Mesenteric fat pad (tissue), 1 donor: ENCODE results near the gene SYNC. TPM values are rescaled to one million over a fixed set of nuclear protein-coding genes. Genes with fewer than 3 reads are reported as not detected.

Source experiments
- DNase-seq: peaks from one replicate; pipeline ENCODE4 v3.0.0-alpha.2; 2020; ENCODE audit warnings: low spot score
- long read RNA-seq: library from polyadenylated mRNA; unstranded; transcript quantifications from one replicate; pipeline ENCODE4 v2.0.0, GENCODE V29; 2020
- total RNA-seq: library from RNA; stranded (reverse); fragmentation: NEBNext Ultra II Directional; extraction: Animal tissue kit (Norgen Biotek cat#: 25700); gene quantifications from one replicate; pipeline ENCODE4 v1.2.1, GENCODE V29; 2021
- donor health status: DM: yes; HTN: yes; CAD: no.

Gene SYNC
- 27.1 TPM for total RNA-seq
- long read RNA-seq, partial matches to known transcripts, result 24 of 28 reads
- long read RNA-seq, other reads (novel, unspliced or antisense), result 1 of 28 reads

- no peak for DNase-seq
Measured at GRCh38 chr1:32702599-32703478, at the start of gene SYNC. SYNC (minus strand) TSS chr1:32702770; CDS start chr1:32702660, 110 bp downstream.

- no peak for DNase-seq
Measured at GRCh38 chr1:32749771-32750170, 47.2 kb upstream of the SYNC start.

DNA sequence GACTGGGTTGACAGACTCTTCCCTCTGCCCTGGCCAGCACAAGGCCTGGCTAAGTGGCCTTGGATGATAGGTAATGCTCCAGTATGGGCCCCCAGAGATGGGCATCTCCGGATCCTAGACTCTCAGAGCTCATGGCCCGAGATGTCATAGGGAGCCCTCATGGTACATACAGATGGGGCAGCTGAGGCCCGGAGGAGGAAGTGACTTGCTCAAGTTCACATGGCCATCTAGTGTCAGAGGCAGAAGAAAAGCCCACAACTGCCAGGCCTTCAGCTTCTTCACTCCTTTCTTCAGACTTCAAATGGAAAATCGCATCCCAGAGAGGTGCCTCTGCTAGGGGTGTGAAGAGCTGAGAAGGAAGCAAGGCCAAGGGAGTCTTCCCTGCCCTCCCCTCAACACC lies 46.8 kb upstream of the SYNC start:
- no peak for DNase-seq

DNA sequence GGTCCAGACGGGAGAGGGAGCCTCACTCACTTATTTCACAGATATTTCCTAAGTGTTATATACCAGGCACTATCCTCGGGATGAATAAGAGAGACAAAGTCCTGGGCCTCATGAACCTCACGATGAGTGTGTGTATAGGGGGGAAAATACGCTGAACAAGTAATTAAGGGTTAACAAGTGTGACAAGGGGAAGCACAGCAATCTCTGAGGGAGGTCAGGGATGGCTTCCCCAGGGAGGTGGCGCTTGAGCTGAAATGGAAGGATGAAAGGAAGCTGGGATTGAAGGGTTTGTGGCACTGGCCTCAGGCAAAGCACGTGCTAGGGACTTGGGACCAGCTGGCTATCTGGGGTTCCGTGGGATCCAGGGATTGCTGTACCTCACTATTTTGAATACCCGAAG lies 46.4 kb upstream of the SYNC start:
- DNase-seq, result no peak

GRCh38 chr1:32748348-32748747 lies 45.8 kb upstream of the SYNC start:
- DNase-seq, result no peak

DNA sequence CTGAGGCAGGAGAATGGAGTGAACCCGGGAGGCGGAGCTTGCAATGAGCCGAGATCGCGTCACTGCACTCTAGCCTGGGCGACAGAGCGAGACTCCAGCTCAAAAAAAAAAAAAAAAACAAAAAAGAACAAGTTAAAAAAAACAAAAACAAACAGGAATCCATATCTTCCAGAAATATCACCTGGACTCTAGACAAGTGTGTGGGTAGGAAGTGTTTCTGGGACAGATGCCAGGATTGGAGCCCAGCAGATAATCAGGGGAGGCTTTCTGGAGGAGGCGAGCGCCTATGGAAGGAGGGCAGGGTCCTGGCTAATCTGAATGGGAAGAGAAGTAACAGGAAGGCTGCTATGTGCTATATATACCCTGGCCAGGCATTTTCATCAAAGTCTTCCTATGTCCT lies 43.6 kb upstream of the SYNC start:
- no peak for DNase-seq

GRCh38 chr1:32744071-32744425 lies 41.5 kb upstream of the SYNC start:
- no peak for DNase-seq

DNA sequence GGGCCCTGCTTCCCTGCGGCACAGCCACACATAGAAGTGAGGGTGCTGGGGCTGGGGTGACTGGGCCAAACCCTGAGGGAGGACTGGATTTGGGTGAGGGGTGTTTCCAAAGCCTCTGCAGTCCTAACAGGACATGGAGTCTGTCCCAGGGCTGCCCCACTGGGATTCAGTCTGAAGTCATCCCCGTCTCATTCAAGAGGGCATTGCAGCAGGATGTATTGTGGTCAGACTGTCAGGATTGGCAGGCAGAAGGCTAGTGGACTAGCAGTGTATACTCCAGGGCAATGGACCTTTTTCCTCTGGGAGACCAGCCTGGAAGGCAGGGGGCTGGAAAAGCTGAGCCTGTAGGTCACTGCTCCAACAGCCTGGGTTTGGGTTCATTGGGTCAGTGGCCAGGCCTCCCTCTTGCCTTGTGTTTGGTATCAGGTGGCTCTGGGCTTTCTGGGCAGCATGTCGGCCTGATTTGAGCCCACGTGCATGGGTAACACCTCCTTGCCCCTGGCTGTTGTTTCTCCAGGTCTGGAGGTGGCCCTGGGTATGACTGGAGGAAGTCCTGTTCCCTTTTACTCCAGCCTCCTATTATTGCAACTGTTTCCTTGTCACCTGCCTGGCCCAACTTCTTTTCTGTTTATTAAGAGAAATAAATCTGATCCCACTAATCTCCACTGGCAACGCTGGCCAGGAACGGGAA lies 41.0 kb upstream of the SYNC start:
- DNase-seq, result no peak

GRCh38 chr1:32742956-32743355 lies 40.4 kb upstream of the SYNC start:
- DNase-seq, result no peak

- DNase-seq, result no peak
Measured at GRCh38 chr1:32742199-32742947, 39.8 kb upstream of the SYNC start.

DNA sequence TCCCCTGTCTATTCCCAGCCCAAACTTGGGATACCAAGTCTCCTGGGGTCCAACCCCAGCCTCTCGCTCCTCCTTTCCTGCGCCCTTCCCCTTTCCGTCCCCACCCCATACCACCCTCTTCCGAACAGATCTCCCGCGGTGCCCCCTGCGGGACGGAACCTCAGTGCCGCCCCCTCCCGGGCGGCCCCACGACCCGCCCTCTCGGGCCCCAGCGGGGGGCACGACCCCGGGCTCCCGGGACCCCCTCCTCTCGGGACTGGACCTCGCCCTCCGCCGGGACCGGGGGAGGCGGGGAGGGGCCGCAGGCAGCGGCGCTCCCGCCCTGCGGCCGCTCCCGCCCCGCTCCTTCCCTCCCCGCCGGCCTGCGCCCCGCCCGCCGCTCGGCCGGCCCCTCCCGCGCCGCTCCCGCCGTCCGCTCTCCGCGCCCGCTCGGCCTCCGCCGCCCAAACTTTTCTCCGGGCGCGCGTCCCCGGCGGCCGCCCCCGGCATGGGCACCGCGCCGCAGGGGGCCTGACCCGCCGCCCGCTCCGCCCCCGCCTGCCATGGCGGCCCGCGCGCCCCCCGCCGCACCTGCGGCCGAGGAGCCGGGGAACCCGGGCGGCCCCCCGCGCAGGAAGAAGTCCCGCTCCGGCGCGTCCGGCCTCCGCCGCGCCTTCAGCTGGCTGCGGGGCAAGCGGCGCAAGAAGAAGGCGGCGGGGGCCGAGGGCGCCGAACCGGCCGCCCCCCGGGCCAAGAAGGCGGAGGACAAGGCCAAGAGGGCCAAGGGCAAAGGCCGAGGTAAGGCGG lies 39.0 kb upstream of the SYNC start:
- no peak for DNase-seq

- no peak for DNase-seq
Measured at GRCh38 chr1:32741059-32741412, 38.5 kb upstream of the SYNC start.

- DNase-seq, result no peak
Measured at GRCh38 chr1:32736812-32737791, 34.5 kb upstream of the SYNC start.

- DNase-seq, result no peak
Measured at GRCh38 chr1:32733582-32734321, 31.2 kb upstream of the SYNC start.

DNA sequence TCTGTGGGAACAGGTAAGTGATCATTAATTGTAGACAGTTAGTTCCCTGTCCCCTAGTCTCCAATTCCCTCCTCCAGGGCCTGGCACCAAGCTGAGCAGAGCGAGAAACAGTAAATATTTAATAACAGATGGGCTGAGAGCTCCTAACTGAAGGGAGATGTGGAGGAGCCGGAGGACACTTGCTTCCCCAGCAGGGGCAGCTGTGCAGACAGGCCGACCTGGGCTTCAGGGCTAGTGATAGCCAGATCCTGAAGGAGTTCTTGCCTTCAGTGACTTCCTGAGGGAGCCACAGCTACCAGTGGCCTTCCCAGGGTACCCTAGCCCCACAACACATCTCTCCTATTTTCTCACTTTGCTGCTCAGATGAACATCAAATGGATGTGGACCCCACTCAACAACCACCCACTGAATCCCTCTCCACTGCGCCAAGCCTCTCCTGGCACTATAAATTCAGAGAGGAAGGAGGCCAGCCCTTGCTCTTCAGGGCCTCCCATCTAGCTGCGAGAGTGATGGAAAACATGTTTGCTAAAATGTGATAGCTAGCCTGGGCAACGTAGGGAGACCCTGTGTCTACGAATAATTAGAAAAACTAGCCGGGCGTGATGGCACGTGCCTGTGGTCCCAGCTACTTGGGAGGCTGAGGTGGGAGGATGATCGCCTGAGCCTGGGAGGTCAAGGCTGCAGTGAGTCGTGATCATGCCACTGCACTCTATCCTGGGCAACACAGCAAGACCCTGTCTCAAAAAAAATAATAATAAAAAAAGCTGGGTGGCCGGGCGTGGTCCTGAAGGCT lies 26.9 kb upstream of the SYNC start:
- no peak for DNase-seq

GRCh38 chr1:32728413-32729077 lies 26.0 kb upstream of the SYNC start:
- no peak for DNase-seq

- DNase-seq, result no peak
Measured at GRCh38 chr1:32727876-32728275, 25.3 kb upstream of the SYNC start.

DNA sequence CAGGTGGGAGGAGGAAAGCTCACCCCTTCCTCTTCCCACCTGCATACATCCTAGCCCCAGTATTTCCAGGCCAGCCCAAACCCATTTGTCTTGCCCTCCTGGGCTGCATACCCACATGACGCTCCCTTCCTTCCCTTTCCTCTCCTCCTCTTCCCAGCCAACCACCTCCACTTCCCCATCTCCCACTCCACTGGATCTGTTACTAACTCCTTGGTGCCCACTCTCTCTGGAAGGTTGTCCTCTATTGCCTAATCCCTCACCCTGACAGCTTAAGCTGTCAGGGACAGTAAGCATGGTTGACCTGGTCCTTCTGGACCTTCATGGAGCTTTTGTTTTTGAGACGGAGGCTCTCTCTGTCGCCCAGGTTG lies 23.0 kb upstream of the SYNC start:
- no peak for DNase-seq
